ENCODE results near the gene KHDC3L.

The KHDC3L gene

DNA sequence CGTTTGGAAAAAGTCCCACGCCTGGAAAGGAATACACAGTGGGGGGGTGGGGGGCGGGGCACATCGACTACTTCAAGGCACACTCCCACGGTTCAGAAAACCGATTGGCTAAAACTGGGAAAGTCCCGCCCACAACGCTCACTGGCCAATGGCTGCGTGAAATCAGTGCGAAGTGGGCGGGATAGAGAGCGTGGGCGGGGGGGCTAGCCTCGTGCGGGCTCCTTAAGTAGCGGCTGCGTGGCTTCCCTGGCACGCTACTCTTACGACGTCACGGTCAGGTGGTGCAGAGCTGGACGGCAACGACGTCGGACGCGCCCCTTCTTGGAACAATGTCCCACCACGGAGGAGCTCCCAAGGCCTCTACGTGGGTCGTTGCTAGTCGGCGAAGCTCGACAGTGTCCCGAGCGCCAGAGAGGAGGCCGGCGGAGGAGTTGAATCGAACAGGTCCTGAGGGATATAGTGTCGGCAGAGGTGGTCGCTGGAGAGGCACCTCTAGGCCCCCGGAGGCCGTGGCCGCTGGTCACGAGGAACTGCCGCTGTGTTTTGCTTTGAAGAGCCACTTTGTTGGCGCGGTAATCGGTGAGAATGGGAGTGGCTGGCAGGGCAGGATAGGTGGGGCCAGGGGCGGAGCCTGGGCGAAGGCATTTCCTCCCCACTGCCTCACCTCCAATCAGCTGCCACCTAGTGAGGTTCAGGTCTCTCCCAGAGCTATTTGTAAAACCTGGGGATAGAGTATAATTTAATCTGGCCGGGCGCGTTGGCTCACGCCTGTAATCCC lies 32.3 kb downstream of the KHDC3L start, which contains the start of gene DDX43:
DDX43 (plus strand) TSS at position 252 of the 778 bp plus-strand sequence; CDS start at position 330, 78 bp downstream.
- TF ChIP-seq, protein P1, sequence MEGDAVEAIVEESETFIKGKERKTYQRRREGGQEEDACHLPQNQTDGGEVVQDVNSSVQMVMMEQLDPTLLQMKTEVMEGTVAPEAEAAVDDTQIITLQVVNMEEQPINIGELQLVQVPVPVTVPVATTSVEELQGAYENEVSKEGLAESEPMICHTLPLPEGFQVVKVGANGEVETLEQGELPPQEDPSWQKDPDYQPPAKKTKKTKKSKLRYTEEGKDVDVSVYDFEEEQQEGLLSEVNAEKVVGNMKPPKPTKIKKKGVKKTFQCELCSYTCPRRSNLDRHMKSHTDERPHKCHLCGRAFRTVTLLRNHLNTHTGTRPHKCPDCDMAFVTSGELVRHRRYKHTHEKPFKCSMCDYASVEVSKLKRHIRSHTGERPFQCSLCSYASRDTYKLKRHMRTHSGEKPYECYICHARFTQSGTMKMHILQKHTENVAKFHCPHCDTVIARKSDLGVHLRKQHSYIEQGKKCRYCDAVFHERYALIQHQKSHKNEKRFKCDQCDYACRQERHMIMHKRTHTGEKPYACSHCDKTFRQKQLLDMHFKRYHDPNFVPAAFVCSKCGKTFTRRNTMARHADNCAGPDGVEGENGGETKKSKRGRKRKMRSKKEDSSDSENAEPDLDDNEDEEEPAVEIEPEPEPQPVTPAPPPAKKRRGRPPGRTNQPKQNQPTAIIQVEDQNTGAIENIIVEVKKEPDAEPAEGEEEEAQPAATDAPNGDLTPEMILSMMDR (IDR thresholded peaks at IDR 0.05; ENCODE audit: insufficient read depth, low read depth, low read length, missing control alignments), result no peak
- H3K4me3 ChIP-seq (ENCODE audit: low read depth, low read length), result peak within 1 kb of the TSS; percentile 75

DNA sequence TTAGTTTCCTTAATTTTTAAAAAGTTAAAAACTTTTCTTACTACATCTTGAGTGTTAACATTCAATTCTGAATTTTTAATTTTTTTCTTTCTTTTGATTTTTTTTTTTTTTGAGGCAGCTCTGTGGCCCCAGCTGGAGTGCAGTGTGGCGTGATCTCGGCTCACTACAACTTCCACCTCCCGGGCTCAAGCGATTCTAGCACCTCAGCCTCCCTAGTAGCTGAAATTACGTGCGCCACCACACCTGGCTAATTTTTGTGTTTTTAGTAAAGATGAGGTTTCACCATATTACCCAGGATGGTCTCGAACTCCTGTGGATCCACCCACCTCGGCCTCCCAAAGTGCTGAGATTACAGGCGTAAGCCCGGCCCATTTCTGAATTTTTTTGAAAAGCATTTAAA lies 33.4 kb downstream of the KHDC3L start:
- DNase-seq (ENCODE audit: low read depth), result no peak
- H3K4me3 ChIP-seq (ENCODE audit: low read depth, low read length), result no peak overlapping the region
- TF ChIP-seq, protein P1 (IDR thresholded peaks at IDR 0.05; ENCODE audit: insufficient read depth, low read depth, low read length, missing control alignments), result no peak

More for the DNA sequence above, 32.3 kb downstream of the KHDC3L start, which contains the start of gene DDX43:
- DNase-seq (ENCODE audit: low read depth), result peak; percentile 94

DNA sequence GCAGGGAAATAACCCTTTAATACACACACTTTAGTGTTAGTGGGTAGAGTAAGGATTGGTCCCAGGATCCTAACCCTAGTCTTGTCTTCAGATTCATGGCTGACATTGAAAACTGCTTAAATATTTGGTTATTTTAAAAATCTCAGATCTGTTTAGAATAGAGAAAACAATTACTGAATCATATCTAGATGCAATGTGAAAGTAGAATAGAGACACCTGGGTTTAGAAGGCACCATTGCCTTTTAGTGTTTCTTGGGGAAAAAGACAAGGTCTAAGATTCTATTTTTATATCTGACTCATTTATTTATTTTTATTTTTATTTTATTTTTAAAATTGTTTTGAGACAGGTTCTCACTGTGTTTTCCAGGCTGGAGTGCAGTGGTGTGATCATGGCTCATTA lies 38.2 kb downstream of the KHDC3L start:
- TF ChIP-seq, protein P1 (IDR thresholded peaks at IDR 0.05; ENCODE audit: insufficient read depth, low read depth, low read length, missing control alignments), result no peak
- H3K4me3 ChIP-seq (ENCODE audit: low read depth, low read length), result no peak overlapping the region
- DNase-seq (ENCODE audit: low read depth), result no peak

DNA sequence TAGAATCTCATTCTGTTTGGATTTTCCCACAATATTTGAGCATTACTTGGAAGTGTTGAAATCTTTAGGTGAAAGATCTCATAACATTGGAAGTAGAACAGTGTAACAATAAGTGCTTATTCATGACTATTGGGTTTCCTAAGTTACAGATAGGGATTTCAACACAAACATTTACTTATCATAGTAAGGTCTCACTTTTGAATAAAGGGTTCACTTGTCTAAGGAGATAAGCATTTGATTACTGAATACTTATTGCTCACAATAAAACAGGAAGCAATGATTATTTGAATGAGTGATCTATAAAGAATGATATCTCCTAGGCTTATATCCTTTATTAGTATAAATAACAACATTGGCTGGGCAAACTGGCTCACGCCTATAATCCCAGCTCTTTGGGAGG lies 46.9 kb downstream of the KHDC3L start:
- TF ChIP-seq, protein P1 (IDR thresholded peaks at IDR 0.05; ENCODE audit: insufficient read depth, low read depth, low read length, missing control alignments), result no peak
- no peak overlapping the region for H3K4me3 ChIP-seq (ENCODE audit: low read depth, low read length)
- no peak for DNase-seq (ENCODE audit: low read depth)

DNA sequence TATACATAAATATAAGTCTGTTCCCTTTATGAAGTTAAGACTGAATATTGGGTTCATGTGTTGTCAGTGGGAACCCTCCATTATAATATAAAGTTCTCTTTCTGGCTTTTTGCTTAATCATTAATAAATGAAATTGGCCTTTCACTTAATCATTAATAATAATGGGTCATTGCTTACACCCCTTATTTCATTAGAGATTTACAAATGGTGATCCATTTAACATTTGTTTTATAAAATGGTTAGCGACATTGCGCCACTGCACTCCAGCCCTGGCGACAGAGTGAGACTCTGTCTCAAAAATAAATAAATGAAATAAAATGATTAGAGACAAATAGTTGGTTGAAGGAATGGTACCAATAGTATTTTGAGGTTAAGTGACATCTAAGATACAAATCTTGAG lies 50.6 kb downstream of the KHDC3L start:
- DNase-seq (ENCODE audit: low read depth), result no peak
- no peak overlapping the region for H3K4me3 ChIP-seq (ENCODE audit: low read depth, low read length)
- TF ChIP-seq, protein P1 (IDR thresholded peaks at IDR 0.05; ENCODE audit: insufficient read depth, low read depth, low read length, missing control alignments), result no peak

All from GM12865 (cell line).